Measurements from ENCODE around the gene FAAP100.

The FAAP100 gene

GRCh38 chr17:81523402-81524038 is 28.6 kb downstream of the FAAP100 start:
- no peak for DNase-seq (ENCODE audit: low read depth)

GRCh38 chr17:81522491-81523401 is 29.4 kb downstream of the FAAP100 start:
- no peak overlapping the region for H3K4me3 ChIP-seq (ENCODE audit: low read depth, low read length)
- DNase-seq (ENCODE audit: low read depth) = peak; percentile 57
- TF ChIP-seq, protein P1, sequence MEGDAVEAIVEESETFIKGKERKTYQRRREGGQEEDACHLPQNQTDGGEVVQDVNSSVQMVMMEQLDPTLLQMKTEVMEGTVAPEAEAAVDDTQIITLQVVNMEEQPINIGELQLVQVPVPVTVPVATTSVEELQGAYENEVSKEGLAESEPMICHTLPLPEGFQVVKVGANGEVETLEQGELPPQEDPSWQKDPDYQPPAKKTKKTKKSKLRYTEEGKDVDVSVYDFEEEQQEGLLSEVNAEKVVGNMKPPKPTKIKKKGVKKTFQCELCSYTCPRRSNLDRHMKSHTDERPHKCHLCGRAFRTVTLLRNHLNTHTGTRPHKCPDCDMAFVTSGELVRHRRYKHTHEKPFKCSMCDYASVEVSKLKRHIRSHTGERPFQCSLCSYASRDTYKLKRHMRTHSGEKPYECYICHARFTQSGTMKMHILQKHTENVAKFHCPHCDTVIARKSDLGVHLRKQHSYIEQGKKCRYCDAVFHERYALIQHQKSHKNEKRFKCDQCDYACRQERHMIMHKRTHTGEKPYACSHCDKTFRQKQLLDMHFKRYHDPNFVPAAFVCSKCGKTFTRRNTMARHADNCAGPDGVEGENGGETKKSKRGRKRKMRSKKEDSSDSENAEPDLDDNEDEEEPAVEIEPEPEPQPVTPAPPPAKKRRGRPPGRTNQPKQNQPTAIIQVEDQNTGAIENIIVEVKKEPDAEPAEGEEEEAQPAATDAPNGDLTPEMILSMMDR (IDR thresholded peaks at IDR 0.05; ENCODE audit: low read depth, low read length) = peak; percentile 45
- TF ChIP-seq MYC (IDR thresholded peaks at IDR 0.05; ENCODE audit: low read depth, low read length) = no peak

More at GRCh38 chr17:81523402-81524038, 28.6 kb downstream of the FAAP100 start:
- no peak overlapping the region for H3K4me3 ChIP-seq (ENCODE audit: low read depth, low read length)
- TF ChIP-seq POLR2A (IDR thresholded peaks at IDR 0.05; ENCODE audit: extremely low read depth, insufficient read length) (no peak), MYC (IDR thresholded peaks at IDR 0.05; ENCODE audit: low read depth, low read length) (no peak), MAX (IDR thresholded peaks at IDR 0.05; ENCODE audit: low read depth, low read length) (no peak)
- TF ChIP-seq, protein P1 (IDR thresholded peaks at IDR 0.05; ENCODE audit: low read depth, low read length) = no peak

GRCh38 chr17:81520021-81520901 is 31.9 kb downstream of the FAAP100 start:
- no peak for DNase-seq (ENCODE audit: low read depth)
- TF ChIP-seq POLR2A (IDR thresholded peaks at IDR 0.05; ENCODE audit: extremely low read depth, insufficient read length) (no peak), MAX (IDR thresholded peaks at IDR 0.05; ENCODE audit: low read depth, low read length) (no peak), MYC (IDR thresholded peaks at IDR 0.05; ENCODE audit: low read depth, low read length) (no peak)
- TF ChIP-seq, protein P1 (IDR thresholded peaks at IDR 0.05; ENCODE audit: low read depth, low read length) = no peak
- no peak overlapping the region for H3K4me3 ChIP-seq (ENCODE audit: low read depth, low read length)

DNA sequence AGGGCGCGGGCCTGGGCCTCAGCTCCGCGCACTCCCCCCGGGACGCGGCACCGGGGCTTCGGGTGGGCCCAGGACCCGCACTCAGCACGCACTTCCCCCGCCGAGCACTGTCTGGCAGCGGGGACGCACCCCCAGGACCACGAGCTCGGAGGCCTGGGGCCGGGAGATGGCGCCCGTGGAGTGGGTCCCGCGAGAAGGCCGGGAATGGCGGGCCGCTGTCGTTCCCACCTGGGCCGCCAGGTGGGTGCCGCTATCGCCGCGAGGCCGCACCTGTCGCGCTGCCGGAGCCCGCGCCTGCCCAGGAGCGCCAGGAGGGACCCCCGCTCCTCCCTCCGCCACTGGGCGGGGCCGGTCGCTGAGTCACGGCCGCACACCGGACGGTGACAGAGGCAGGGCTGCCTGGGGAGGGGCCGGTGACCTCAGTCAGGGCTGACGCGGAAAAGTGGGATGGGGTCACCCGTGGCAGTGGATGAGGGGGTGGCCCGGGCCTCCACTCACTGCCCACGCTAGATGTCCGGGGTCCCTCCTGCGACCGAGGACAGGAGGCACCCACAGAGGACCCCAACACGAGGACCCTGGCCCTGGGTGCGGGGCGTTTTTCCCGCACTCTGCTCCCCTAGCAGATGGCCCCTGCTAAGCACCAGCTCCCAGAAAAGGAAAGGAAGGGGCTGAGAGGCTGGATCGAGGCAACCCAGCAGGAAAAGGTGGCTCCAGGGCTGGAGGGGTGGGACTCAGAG is 32.7 kb downstream of the FAAP100 start:
- TF ChIP-seq MAX (IDR thresholded peaks at IDR 0.05; ENCODE audit: low read depth, low read length) (no peak), POLR2A (IDR thresholded peaks at IDR 0.05; ENCODE audit: extremely low read depth, insufficient read length) (no peak), MYC (IDR thresholded peaks at IDR 0.05; ENCODE audit: low read depth, low read length) (no peak)
- TF ChIP-seq, protein P1 (IDR thresholded peaks at IDR 0.05; ENCODE audit: low read depth, low read length) = no peak
- DNase-seq (ENCODE audit: low read depth) = no peak
- no peak overlapping the region for H3K4me3 ChIP-seq (ENCODE audit: low read depth, low read length)

DNA sequence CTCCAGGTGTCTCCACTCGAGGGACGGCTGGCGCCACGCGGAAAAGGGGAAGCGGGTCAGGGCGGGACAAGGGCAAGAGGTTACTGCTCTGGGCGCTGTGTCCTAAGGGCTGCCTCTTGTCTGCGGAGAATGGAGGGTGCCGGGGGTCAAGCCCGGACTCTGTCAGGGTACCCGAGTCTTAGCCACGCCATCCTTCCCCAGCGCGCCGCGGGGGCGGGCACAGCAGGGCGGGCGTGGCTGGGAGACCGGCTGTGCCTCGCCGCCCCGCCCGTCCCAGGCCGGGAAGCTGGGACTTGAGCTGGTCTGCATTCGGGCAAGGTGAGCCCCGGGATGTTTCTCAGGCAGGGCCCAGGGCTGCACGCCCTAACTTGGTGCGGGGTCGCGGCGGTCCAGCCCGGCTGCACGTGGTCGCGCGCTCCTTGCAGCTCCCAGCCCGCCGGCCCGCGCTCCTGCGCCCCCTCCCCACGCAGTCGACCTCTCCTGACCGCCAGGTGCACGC is 33.3 kb downstream of the FAAP100 start:
- H3K4me3 ChIP-seq (ENCODE audit: low read depth, low read length) = no peak overlapping the region
- TF ChIP-seq, protein P1 (IDR thresholded peaks at IDR 0.05; ENCODE audit: low read depth, low read length) = no peak
- TF ChIP-seq POLR2A (IDR thresholded peaks at IDR 0.05; ENCODE audit: extremely low read depth, insufficient read length) (no peak), MYC (IDR thresholded peaks at IDR 0.05; ENCODE audit: low read depth, low read length) (no peak), MAX (IDR thresholded peaks at IDR 0.05; ENCODE audit: low read depth, low read length) (no peak)
- no peak for DNase-seq (ENCODE audit: low read depth)

Data from NB4 (cell line).